Activated CD8-positive, alpha-beta memory T cell treated with anti-CD3 and anti-CD28 coated beads for 1 hour (primary cell): Measurements from ENCODE around the gene MYO9B.
"Not testable (repeated sequence)": the region's sequence is repeated elsewhere in the genome, so short reads cannot be mapped to it uniquely, and the experiment has no call there.

Experiments
- DNase-seq, 2 donors: peaks; one replicate each; pipeline ENCODE4 v3.0.0-alpha.2; 2020; ENCODE audit warnings: low read depth in 1 of 2; ENCODE audit errors: extremely low read depth in 1 of 2

MYO9B gene

GRCh38 chr19:17138052-17138846 lies 62.7 kb downstream of the MYO9B start:
- not testable (repeated sequence) for DNase-seq

- DNase-seq: no peak
These were observed 63.5 kb downstream of the MYO9B start for GRCh38 chr19:17138937-17139598.

GRCh38 chr19:17144771-17145170 lies 69.2 kb downstream of the MYO9B start:
- not testable (repeated sequence) for DNase-seq

- DNase-seq: no peak
These were observed 70.2 kb downstream of the MYO9B start for GRCh38 chr19:17145546-17146497.

- no peak for DNase-seq
These were observed 72.6 kb downstream of the MYO9B start for GRCh38 chr19:17148130-17148529.

- no peak for DNase-seq
These were observed 74.0 kb downstream of the MYO9B start for GRCh38 chr19:17149393-17150135.

GRCh38 chr19:17153996-17154395 lies 78.4 kb downstream of the MYO9B start:
- DNase-seq: no peak

GRCh38 chr19:17155251-17155650 lies 79.7 kb downstream of the MYO9B start:
- DNase-seq: no peak

GRCh38 chr19:17156296-17156946 lies 80.8 kb downstream of the MYO9B start:
- no peak for DNase-seq

- no peak for DNase-seq
These were observed 81.3 kb downstream of the MYO9B start for GRCh38 chr19:17156947-17157302.

- no peak for DNase-seq
These were observed 83.0 kb downstream of the MYO9B start for GRCh38 chr19:17158584-17158983.

- DNase-seq: no peak
These were observed 84.2 kb downstream of the MYO9B start for GRCh38 chr19:17159466-17160393.

GRCh38 chr19:17160908-17161307 lies 85.3 kb downstream of the MYO9B start:
- no peak for DNase-seq

GRCh38 chr19:17162131-17162530 lies 86.6 kb downstream of the MYO9B start:
- not testable (repeated sequence) for DNase-seq

- DNase-seq: no peak
These were observed 87.0 kb downstream of the MYO9B start for GRCh38 chr19:17162580-17162979.

GRCh38 chr19:17163652-17164051 lies 88.1 kb downstream of the MYO9B start:
- DNase-seq: no peak

GRCh38 chr19:17164639-17165038 lies 89.1 kb downstream of the MYO9B start:
- no peak for DNase-seq

- no peak for DNase-seq
These were observed 90.1 kb downstream of the MYO9B start for GRCh38 chr19:17165715-17166114.
